Measurements from ENCODE around the gene PDIA5. TPM values are rescaled to one million over a fixed set of nuclear protein-coding genes. Genes with fewer than 3 reads are reported as not detected.
A peak's percentile ranks its signal among the peaks of the same experiment; 100 is the strongest.

Gene PDIA5
- total RNA-seq, 4 donors from 2014 or later, result 3.9 to 13.0 (median 12.0) TPM

DNA sequence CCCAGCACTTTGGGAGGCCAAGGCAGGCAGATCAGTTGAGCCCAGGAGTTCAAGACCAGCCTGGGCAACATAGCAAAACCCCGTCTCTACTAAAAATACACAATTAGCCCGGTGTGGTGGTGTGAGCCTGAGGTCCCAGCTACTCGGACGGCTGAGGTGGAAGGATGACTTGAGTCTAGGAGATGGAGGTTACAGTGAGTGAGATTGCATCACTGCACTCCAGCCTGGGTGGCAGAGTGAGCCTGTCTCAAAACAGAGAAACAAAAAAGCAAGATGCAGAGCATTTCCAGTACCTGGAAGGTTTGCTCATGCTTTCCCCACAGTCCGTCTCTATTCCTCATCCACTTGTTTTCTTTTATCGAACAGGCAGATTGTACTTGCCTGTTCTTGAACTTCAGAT is 3.8 kb upstream of the PDIA5 start:
- Histone ChIP-seq H3K4me3 (no peak overlapping the region), H3K9me3 (no peaks in the 10 kb centered on the region), H3K4me1 (peaks cover 3 to 16% (median 7%) of the 10 kb centered on the region in 3 donors), H3K27ac (no peak overlapping the region), H3K27me3 (peaks cover 0 to 7% (median 0%) of the 10 kb centered on the region in 4 donors), H3K36me3 (no peaks in the 10 kb centered on the region)
- intact Hi-C loops (cut with DNase I), result no loop called here
- no peak for DNase-seq
- 83 to 89% methylated on average over 6 of the region's 6 CpGs for WGBS, 2 donors
- TF ChIP-seq, protein P1, sequence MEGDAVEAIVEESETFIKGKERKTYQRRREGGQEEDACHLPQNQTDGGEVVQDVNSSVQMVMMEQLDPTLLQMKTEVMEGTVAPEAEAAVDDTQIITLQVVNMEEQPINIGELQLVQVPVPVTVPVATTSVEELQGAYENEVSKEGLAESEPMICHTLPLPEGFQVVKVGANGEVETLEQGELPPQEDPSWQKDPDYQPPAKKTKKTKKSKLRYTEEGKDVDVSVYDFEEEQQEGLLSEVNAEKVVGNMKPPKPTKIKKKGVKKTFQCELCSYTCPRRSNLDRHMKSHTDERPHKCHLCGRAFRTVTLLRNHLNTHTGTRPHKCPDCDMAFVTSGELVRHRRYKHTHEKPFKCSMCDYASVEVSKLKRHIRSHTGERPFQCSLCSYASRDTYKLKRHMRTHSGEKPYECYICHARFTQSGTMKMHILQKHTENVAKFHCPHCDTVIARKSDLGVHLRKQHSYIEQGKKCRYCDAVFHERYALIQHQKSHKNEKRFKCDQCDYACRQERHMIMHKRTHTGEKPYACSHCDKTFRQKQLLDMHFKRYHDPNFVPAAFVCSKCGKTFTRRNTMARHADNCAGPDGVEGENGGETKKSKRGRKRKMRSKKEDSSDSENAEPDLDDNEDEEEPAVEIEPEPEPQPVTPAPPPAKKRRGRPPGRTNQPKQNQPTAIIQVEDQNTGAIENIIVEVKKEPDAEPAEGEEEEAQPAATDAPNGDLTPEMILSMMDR (IDR thresholded peaks at IDR 0.05), result no peak
- no peak for TF ChIP-seq POLR2A (IDR thresholded peaks at IDR 0.05)

DNA sequence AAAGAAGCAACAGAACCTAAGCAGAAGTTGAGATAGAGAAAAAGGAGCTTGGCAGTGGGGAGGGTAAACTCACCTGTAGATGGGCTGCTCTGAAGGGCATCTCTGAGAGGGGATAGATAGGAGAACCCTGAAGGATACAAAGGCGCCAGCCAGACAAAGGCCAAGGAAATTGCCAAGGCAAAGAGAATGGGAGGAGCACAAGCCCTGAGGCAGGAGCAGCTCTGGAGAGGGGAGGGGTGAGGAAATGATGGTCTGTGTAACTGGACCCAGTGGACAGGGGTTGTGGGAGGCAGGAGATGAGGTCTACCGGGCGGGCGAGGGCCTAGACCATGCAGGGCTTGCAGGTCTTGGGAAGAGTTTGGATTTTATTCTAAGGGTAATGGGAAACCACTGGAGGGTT is 2.3 kb upstream of the PDIA5 start:
- 93 to 94% methylated on average over 4 of the region's 4 CpGs for WGBS, 2 donors
- H3K4me1 ChIP-seq, result peaks cover 8 to 28% (median 14%) of the 10 kb centered on the region in 3 donors
- H3K36me3 ChIP-seq, result no peaks in the 10 kb centered on the region
- H3K27me3 ChIP-seq, result peaks cover 0 to 7% (median 0%) of the 10 kb centered on the region in 4 donors
- no peak for DNase-seq
- intact Hi-C loops (cut with DNase I), result no loop called here
- H3K4me3 ChIP-seq, result no peak overlapping the region
- no peak overlapping the region for H3K27ac ChIP-seq
- TF ChIP-seq, protein P1 (IDR thresholded peaks at IDR 0.05), result no peak
- no peak for TF ChIP-seq POLR2A (IDR thresholded peaks at IDR 0.05)
- H3K9me3 ChIP-seq, result no peaks in the 10 kb centered on the region

DNA sequence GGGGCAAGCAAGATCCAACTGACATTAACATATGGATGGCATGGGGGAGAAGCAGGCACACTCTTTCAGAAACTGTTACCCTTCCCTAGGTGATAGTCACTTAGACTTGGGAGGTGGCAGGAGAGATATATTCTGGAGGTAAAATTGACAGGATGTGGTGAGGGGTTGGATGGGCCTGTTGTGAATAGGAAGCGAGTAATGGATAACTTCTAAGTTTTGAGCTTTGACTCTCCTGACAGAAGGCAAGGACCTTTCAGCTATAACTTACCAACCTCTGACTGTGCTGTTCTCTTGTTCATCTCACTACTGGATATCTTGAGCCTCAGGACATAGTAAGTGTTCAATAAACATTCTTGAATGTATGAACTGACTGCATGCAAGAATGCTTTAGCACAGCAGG is 1.9 kb upstream of the PDIA5 start:
- Histone ChIP-seq H3K36me3 (no peaks in the 10 kb centered on the region), H3K27ac (no peak overlapping the region), H3K27me3 (peaks cover 0 to 7% (median 0%) of the 10 kb centered on the region in 4 donors), H3K9me3 (no peaks in the 10 kb centered on the region), H3K4me1 (peaks cover 8 to 32% (median 14%) of the 10 kb centered on the region in 3 donors), H3K4me3 (no peak overlapping the region)
- TF ChIP-seq POLR2A (IDR thresholded peaks at IDR 0.05), result no peak
- TF ChIP-seq, protein P1 (IDR thresholded peaks at IDR 0.05), result no peak
- intact Hi-C loops (cut with DNase I), result no loop called here
- no peak for DNase-seq
- WGBS, 2 donors, result 30 to 37% methylated on average over 1 of the region's 1 CpG

- intact Hi-C loops (cut with DNase I), result no loop called here
- 9 to 13% methylated on average over 5 to 6 of the region's 6 CpGs for WGBS, 2 donors
- no peaks in the 10 kb centered on the region for H3K36me3 ChIP-seq
These were observed 278 bp upstream of the PDIA5 start for GRCh38 chr3:123066599-123066895.

GRCh38 chr3:123067689-123068600 is 1.1 kb downstream of the PDIA5 start:
- H3K36me3 ChIP-seq, result no peaks in the 10 kb centered on the region
- intact Hi-C loops (cut with DNase I), result no loop called here
- peak overlapping the region; percentile 71 to 97 (median 84) for H3K4me3 ChIP-seq
- no peak for DNase-seq
- TF ChIP-seq POLR2A (IDR thresholded peaks at IDR 0.05), result no peak
- TF ChIP-seq, protein P1 (IDR thresholded peaks at IDR 0.05), result no peak
- peak overlapping the region; percentile 70 to 89 (median 84) for H3K27ac ChIP-seq
- H3K27me3 ChIP-seq, result no peaks in the 10 kb centered on the region
- no peaks in the 10 kb centered on the region for H3K9me3 ChIP-seq
- WGBS, 2 donors, result 14 to 37% methylated on average over 12 to 20 of the region's 24 CpGs
- peaks cover 8 to 57% (median 36%) of the 10 kb centered on the region in 3 donors for H3K4me1 ChIP-seq

More at GRCh38 chr3:123066599-123066895, 278 bp upstream of the PDIA5 start:
- H3K9me3 ChIP-seq, result no peaks in the 10 kb centered on the region
- peaks cover 0 to 2% (median 0%) of the 10 kb centered on the region in 4 donors for H3K27me3 ChIP-seq
- TF ChIP-seq, protein P1 (IDR thresholded peaks at IDR 0.05), result no peak
- H3K4me3 ChIP-seq, result peak overlapping the region; percentile 71 to 97 (median 84)
- H3K4me1 ChIP-seq, result peaks cover 8 to 49% (median 27%) of the 10 kb centered on the region in 3 donors
- no peak for DNase-seq
- peak overlapping the region in 3 of 4 donors; percentile 79 to 89 (median 88) for H3K27ac ChIP-seq

Measured in esophagus squamous epithelium (tissue), 5 donors.